ENCODE data around the gene RIPOR2.

GRCh38 chr6:24979176-24979575, 43.4 kb upstream of the RIPOR2 start:
- TF ChIP-seq POLR2A (IDR thresholded peaks at IDR 0.05) (no peak), CTCF (IDR thresholded peaks at IDR 0.05) (no peak)

Measured in Peyer's patch (tissue), 4 donors.